Activated naive CD4-positive, alpha-beta T cell treated with anti-CD3 and anti-CD28 coated beads, Interleukin-2, amount 50 U/mL, for 72 hours (primary cell): Measurements from ENCODE around the gene ZMYND8. TPM values are rescaled to one million over a fixed set of nuclear protein-coding genes. Genes with fewer than 3 reads are reported as not detected.

Source experiments
- ATAC-seq, 2 donors: fragments of 150-1000 bp; cut with Tn5 transposase; 2 replicates each; pipeline ENCODE4 v1.10.0; 2021; ENCODE audit warnings: mild to moderate bottlenecking in 2 of 2, moderate library complexity in 2 of 2
- DNase-seq, 2 donors: peaks; one replicate each; pipeline ENCODE4 v3.0.0; 2021 to 2022; ENCODE audit warnings: low spot score in 2 of 2
- H3K27ac Mint-ChIP-seq, 2 donors: one replicate each; pipeline ENCODE4 v1.8.0; 2022; ENCODE audit warnings: mild to moderate bottlenecking in 2 of 2, mixed read lengths in 2 of 2
- H3K36me3 Mint-ChIP-seq, 2 donors: one replicate each; pipeline ENCODE4 v1.8.0; 2022; ENCODE audit warnings: mixed read lengths in 2 of 2
- H3K9me3 Mint-ChIP-seq, 2 donors: one replicate each; pipeline ENCODE4 v1.8.0; 2022; ENCODE audit warnings: mixed read lengths in 2 of 2
- total RNA-seq, 2 donors: library from RNA; stranded (reverse); gene quantifications; one replicate each; pipeline ENCODE4 v1.2.3, GENCODE V29; 2022

Gene ZMYND8
- total RNA-seq, 2 donors from 2014 or later: 35.7 to 46.4 TPM

DNA sequence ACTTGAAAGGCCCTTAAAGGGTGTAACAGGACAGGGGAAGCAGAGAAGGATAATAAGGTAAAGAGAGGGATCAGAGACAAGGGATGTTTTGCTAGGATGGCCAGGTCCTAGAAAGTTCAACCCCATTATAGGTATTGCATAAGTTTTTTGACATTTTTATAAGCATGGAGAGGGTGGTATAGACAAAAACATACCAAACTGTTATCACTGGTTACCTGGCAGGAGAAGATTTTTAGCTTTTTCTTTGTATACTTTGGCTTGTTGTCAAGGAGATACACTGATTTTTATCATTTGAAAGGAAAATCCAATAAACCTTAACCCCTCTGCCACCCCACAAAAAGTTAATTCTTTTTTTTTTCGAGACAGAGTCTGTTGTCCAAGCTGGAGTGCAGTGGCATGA, 28.4 kb downstream of the ZMYND8 start:
- H3K9me3 Mint-ChIP-seq: peaks cover 0 to 3% of the 10 kb centered on the region in 2 donors
- no peak for DNase-seq
- no peak for ATAC-seq
- H3K36me3 Mint-ChIP-seq: peaks cover 10 to 44% of the 10 kb centered on the region in 2 donors
- no peak overlapping the region for H3K27ac Mint-ChIP-seq

DNA sequence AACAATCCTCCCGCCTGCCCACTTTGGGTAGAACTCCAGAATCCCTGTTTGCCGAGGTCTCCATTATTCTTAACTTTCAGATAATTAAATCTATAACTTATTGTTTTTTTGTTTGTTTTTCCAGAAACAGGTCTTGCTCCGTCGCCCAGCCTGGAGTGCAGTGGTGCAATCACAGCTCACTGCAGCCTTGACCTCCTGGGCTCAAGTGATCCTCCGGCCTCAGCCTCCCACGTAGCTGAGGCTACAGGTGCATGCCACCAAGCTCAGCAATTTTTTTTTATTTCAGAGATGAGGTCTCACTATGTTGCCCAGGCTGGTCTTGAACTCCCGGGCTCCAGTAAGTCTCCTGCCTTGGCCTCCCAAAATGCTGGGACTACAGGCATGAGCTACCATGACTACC, 28.8 kb downstream of the ZMYND8 start:
- H3K27ac Mint-ChIP-seq: no peak overlapping the region
- peaks cover 0 to 3% of the 10 kb centered on the region in 2 donors for H3K9me3 Mint-ChIP-seq
- ATAC-seq (no peak), DNase-seq (no peak)
- H3K36me3 Mint-ChIP-seq: peaks cover 6 to 44% of the 10 kb centered on the region in 2 donors

DNA sequence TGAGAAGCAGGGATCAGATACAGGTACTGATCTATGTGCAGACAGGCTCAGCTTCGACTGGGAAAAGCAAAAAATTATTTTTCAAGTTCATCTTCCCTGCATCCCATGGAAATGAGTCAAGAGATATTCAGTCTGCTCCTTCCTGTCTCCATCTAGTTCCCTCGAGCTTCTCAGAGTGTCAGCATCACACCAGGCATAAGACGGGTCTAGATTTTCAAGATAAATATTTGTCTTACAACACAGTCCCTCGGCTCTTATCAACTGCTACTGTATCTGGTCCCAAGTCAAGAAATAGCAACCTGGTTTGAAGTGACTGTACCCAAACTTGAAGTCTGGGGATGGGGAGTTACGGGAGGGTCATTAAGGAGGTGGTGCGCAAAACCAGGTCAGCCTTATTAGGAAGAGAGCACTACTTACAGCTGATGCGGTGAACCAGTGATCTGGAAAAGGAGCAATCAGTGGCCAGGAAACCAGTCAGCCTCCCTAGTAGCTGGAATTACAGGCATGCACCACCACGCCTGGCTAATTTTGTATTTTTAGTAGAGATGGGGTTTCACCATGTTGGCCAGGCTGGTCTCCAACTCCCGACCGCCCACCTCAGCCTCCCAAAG, 29.7 kb downstream of the ZMYND8 start:
- Mint-ChIP-seq H3K9me3 (peaks cover 0 to 3% of the 10 kb centered on the region in 2 donors), H3K36me3 (peaks cover 4 to 35% of the 10 kb centered on the region in 2 donors), H3K27ac (peak overlapping the region in 1 of 2 donors; percentile 10)
- DNase-seq (no peak), ATAC-seq (no peak)

DNA sequence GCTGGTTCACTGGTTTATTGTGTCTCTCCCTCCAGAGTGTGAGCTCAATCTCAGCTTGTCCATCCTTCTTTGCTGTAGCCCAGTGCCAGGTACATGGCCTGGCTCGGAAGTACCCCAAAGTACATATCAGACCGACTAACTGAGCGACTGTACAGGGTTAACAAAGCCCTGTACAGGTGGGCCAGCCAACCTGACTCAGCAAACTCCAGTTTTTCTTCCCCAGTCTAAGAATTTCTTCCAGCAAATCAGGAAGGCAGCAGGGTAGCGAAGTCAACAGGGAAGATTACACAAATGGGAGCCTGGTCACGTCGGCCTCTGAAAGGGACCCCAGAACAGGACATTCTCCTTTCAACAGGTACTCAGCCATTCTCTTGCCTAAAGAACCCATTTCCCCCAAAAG, 31.3 kb downstream of the ZMYND8 start:
- Mint-ChIP-seq H3K9me3 (peaks cover 0 to 3% of the 10 kb centered on the region in 2 donors), H3K27ac (peak overlapping the region; percentile 25 to 81), H3K36me3 (peaks cover 0 to 28% of the 10 kb centered on the region in 2 donors)
- DNase-seq: no peak
- ATAC-seq: no peak

DNA sequence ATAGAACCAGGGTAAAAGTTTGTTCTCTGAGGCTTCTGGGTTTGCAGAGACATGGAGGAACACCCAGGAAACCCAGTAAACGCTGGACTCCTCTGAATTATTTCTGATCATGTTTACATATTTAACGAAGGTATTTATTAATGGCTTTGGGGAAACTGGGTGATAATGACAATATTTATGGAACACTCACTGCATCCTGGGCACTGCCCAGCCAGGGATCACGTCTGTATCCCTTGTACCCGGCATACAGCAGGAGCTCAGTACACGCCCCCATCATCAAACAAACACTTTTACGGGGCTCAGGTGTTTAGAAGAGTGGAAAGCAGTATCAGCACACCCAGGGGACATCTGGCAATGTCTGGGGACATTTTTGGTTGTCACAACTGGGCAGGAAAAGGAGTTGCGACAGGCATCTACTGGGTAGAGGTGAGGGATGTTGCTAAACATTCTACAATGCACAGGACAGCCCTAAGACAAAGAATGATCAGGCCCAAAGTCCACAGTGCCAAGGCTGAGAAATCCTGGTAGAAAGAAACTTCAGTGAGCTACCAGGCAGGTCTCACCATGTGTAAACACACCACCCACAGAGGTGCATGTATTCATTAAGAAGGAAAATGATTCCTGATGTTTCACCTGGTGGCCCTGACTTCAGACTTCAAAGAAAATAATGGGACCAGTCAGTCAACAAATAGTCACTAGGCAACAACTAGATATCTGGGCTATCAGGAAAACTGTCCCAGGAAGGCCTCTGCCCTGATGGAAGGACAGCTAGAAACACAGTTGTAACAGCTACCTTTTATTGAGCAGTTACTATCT, 35.3 kb downstream of the ZMYND8 start:
- H3K27ac Mint-ChIP-seq: peak overlapping the region in 1 of 2 donors; percentile 60
- peaks cover 0 to 28% of the 10 kb centered on the region in 2 donors for H3K36me3 Mint-ChIP-seq
- peaks cover 0 to 3% of the 10 kb centered on the region in 2 donors for H3K9me3 Mint-ChIP-seq
- DNase-seq (no peak), ATAC-seq (no peak)

DNA sequence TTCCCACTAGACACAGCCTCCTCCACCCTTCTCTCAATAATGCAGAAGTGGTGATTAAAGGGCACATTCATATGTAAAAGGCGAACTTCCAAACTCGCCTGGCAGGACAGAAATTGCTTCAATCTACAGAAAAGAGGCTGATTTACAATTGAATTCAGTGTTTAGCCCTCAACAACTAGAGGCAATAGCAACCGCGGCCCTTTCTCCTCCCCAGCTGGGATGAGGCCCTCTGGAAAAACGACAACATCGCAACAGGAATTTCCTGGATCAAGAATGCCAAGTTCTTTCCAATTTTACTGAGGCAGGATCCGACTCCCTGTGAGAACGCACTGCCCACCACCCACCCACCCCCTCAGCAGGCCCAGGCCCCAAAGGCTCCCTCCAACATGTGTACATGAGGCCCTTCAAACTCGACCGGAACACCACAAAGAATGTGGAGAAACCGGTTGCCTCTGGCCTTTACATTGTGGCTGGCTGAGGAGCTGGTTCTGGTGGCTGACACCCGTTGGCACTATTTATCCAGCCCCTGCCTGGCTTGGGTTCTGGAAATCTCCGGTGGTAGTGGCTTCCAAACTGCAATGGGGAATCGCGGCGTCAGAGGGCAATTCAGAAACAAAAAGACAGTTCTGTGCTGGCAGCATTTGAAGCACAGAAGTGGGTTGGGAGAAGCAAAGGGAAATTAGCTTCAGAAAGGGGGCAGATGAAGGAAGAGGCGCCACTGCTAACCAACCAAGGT, 36.8 kb downstream of the ZMYND8 start:
- Mint-ChIP-seq H3K27ac (peak overlapping the region; percentile 85 to 89), H3K9me3 (no peaks in the 10 kb centered on the region), H3K36me3 (peaks cover 0 to 29% of the 10 kb centered on the region in 2 donors)
- ATAC-seq: no peak
- no peak for DNase-seq

DNA sequence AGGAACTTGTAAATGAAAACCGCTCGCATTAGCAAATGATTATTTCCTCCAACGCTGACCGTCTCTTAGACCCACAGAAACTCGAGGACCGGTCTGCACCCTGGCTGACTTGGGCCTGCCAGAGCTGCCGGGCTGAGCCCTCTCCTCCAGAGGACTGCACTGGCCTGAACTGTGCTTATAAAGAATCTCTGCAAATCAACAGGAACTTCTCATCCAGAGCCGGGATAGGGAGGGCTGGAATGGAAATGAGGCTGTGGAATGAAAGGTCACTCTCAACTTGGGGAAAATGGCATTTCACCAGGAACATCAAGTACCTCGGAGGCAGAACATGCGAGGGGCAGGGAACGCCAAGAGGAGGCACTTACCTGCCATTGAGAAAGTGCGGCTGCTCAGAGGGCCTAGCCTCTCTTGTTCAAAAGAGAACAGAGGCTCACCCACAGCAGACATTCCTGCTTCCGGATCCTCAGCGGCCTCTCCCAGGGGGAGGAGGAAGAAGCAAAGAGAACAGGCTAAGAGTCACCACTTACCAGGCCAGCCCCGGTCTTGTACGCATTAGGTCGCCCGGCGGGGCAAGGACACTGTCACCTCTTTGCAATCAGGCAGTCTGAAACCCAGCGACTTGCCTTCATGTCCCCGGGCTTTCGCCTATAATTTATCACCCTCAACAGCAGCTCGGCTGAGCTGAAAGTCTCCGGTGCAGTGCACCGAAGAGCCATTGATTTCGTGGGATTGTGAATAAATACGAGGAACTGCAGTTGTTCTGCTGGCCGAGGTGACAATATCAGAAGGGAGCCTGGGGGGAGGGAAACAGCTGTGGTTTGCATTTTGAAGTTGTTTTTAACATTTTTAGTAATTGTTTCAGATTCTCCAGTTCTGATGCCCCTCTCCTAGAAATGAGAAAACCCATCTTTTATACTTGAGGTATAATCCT, 37.6 kb downstream of the ZMYND8 start:
- H3K9me3 Mint-ChIP-seq: no peaks in the 10 kb centered on the region
- ATAC-seq (peak in 1 of 2 donors; percentile 67), DNase-seq (peak in 1 of 2 donors; percentile 10)
- peak overlapping the region; percentile 85 to 91 for H3K27ac Mint-ChIP-seq
- peaks cover 0 to 24% of the 10 kb centered on the region in 2 donors for H3K36me3 Mint-ChIP-seq

DNA sequence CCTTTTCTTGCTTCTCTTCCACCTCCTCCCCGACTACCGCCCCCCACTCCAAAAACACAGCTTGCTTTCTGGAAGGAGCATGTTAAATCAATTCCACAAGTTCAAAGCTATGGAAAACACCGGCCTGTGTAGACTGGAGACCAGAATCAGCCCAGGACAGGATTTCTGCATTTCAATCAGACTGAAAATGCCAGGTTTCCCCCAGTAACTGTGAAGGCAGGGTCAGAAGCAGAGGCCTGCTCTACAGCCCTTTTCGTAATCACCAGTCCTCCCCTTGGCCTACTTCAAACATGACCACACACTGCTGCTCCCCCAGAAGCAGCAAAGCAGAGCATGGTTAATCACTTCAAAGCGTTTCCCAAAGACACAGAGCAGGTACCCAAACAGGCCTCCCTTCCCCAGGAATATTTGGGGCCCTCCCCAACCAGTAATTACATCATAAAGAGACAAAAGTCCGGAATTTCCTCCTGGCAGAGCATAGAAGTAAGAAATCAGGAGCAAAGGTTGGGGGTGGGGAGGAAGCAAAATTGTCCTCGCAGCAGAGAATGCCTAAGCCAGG, 38.4 kb downstream of the ZMYND8 start:
- H3K36me3 Mint-ChIP-seq: peaks cover 0 to 19% of the 10 kb centered on the region in 2 donors

DNA sequence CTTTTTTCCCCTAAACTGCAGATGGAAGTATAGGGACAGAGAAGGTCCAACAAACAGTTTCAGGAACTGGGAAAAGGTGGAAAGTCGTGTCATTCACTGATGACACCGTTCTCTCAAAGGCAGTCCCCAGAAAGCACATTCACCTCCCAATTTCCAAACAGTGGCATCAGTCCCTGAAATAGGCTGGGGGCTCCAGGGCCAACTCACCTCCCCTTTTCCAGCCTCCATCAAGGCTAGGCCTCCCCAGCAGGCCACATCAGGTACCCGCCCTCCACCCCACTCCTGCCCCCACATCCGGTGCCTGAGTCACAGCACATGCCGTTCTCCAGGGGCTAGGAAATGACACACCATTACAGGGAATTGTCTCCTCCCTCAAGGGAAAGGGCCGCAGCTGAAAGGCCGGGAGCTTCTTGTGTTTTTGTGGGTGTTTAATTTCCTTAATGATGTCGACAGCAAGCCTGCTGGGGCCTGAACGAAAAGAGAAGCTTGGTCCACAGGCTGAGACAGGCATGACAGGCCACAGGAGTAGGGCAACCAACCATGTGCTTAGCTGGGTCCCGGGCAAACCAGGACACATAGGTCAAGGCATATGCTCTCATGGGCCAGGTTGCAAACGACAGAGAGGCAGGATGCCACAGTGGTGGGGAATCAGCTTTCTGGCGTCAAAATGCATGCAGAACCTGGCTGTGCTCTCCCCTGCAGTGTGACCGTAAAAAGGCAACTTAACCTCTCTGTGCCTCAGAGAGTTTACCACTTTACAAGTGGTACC, 39.2 kb downstream of the ZMYND8 start:
- ATAC-seq (peak; percentile 66 to 92), DNase-seq (peak; percentile 41 to 72)
- Mint-ChIP-seq H3K27ac (peak overlapping the region; percentile 85 to 91), H3K36me3 (peaks cover 0 to 20% of the 10 kb centered on the region in 2 donors), H3K9me3 (no peaks in the 10 kb centered on the region)

More for the DNA sequence above, 38.4 kb downstream of the ZMYND8 start:
- Mint-ChIP-seq H3K27ac (peak overlapping the region; percentile 85 to 91), H3K9me3 (no peaks in the 10 kb centered on the region)
- DNase-seq (no peak), ATAC-seq (peak in 1 of 2 donors; percentile 12)

DNA sequence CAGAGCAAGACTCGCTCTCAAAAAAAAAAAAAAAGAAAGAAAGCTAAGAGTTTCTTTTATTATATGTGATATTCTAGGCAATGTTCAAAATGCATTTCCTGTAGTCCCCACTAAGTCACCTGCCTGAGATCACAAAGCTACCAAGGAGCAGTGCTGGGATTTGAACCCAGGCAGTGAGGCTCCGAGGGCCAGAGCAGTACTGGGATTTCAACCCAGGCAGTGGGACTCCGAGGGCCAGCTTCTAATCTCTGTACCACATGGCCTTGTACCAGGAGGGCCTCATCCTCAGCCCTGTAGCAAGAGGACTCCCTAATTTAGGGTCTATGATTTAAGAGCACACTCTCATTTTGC, 39.7 kb downstream of the ZMYND8 start:
- DNase-seq: no peak
- Mint-ChIP-seq H3K36me3 (peaks cover 0 to 20% of the 10 kb centered on the region in 2 donors), H3K9me3 (no peaks in the 10 kb centered on the region), H3K27ac (peak overlapping the region; percentile 60 to 85)
- peak in 1 of 2 donors; percentile 1 for ATAC-seq

DNA sequence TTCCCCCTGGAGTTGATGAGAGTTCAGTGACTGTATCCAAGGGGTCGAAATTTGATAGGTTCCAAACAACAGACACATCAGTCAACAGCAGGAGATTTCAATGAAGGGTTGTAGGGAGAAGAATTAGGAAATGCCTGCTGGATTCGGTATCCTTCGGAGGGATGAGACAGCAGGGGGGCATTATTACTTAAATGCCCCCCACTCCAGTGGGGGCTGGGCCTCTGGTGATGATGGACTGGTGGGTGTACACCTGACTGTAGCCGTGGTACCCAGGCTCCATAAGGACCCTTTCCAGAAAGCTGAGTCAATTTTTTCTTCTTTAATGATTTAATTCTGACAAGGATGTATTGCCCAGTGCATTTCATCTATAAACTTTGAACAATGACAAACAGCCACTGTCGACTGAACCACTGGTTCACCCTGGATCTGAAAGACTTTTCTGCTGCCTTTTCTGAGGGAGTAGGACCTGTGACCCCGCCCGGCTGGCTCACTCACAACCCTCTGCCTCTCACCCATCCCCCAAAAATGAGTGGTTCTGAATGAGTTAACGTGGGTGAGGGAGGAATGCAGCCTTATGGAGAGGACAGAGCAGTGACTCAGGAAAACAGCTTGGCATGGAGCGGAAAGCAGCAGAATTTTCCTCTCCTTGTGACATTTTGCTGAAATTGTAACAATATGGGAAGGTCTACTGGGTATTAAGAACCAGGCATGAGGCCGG, 41.0 kb downstream of the ZMYND8 start:
- no peak for ATAC-seq
- no peaks in the 10 kb centered on the region for H3K9me3 Mint-ChIP-seq
- H3K36me3 Mint-ChIP-seq: peaks cover 0 to 20% of the 10 kb centered on the region in 2 donors
- peak overlapping the region; percentile 45 to 47 for H3K27ac Mint-ChIP-seq
- DNase-seq: no peak

DNA sequence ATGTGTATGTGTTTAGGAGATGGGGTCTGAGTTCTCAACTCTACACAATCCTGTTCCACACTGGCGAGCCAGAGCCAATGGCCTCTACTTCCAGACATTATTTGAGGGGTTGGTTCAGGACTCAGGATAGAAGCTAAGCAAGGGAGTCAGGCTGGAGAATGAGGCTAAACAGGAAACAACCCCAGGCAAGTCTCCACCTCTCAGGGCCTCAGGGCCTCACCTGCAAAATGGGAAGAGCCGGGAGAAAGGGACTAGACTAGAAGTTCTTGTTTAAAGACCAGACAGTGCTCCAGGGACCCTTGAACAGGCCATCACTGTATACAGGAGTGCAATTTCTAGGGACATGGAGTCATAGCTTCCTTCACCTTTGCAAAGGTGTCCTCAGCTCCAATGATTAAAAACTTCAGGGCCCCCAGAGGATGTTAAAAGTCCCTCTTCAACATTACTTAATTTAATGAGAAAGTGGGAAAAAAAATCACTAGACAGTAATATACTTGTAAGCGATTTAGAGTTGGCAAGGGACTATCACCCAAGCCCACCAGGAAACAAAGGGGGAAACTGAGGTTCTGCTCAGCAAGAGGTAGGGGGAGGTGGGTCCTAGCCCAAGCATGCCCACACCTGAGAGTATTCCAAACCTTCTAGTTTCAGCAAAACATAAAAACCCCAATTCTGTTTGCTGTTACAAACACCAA, 41.7 kb downstream of the ZMYND8 start:
- H3K27ac Mint-ChIP-seq: peak overlapping the region; percentile 45 to 60
- ATAC-seq (no peak), DNase-seq (no peak)
- H3K36me3 Mint-ChIP-seq: peaks cover 0 to 20% of the 10 kb centered on the region in 2 donors
- no peaks in the 10 kb centered on the region for H3K9me3 Mint-ChIP-seq

DNA sequence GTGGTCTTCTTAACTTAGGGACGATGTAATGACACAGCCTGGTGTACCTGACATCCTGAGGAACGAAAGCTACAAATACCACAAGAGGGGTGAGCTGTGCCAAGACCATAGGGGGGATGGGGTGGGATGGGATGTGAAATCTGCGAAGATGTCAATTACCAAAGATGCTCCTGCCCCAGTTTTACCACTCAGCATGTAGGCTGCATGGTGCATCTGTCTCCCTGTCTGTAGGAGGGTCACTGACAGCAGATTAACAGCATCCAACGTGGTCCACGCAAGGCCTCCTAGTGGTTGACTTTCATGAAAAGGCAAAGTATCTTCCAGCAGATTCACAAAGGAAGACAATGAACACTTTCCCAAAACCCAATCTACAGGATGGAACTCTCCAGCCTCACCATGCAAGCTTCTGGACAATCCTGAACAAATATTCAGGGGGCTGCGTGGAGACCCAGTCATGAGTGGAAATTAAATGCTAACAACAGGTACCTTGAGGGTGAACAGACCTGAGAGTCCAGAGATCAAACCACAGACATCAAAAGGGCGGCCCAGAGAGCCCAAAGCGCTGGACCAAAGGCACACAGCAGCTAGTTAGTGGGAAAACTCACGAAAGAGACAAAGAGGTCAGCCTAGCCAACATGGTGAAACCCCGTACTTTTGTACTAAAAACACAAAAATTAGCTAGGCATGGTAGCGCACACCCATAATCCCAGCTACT, 44.4 kb downstream of the ZMYND8 start:
- Mint-ChIP-seq H3K27ac (no peak overlapping the region), H3K36me3 (peaks cover 0 to 15% of the 10 kb centered on the region in 2 donors), H3K9me3 (no peaks in the 10 kb centered on the region)
- no peak for DNase-seq
- ATAC-seq: no peak

DNA sequence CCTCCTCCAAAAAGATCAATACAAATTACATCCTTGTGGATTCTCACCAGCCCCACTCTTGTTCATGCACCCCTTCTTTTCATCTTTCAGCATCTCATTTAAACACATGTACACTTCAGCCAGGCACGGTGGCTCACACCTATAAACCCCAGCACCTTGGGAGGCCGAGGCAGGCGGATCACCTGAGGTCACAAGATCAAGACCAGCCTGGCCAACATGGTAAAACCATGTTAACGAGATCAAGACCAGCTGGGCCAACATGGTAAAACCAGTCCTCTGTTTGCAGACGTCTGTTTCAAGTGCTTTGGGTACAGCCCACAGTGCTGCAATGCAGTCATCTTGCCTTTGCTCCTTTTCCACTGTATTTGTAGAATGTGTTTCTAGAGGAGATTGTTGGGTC, 45.3 kb downstream of the ZMYND8 start:
- H3K27ac Mint-ChIP-seq: peak overlapping the region; percentile 28 to 67
- ATAC-seq: no peak
- peaks cover 0 to 22% of the 10 kb centered on the region in 2 donors for H3K36me3 Mint-ChIP-seq
- no peak for DNase-seq
- no peaks in the 10 kb centered on the region for H3K9me3 Mint-ChIP-seq
